ENCODE measurements around the gene C12orf75. TPM values are rescaled to one million over a fixed set of nuclear protein-coding genes. Genes with fewer than 3 reads are reported as not detected.
A peak's percentile ranks its signal among the peaks of the same experiment; 100 is the strongest.

Gene C12orf75
- total and polyA plus RNA-seq, 2 donors (not counting 1 experiment from before 2014, with no cell fraction given): 133 to 298 TPM

DNA sequence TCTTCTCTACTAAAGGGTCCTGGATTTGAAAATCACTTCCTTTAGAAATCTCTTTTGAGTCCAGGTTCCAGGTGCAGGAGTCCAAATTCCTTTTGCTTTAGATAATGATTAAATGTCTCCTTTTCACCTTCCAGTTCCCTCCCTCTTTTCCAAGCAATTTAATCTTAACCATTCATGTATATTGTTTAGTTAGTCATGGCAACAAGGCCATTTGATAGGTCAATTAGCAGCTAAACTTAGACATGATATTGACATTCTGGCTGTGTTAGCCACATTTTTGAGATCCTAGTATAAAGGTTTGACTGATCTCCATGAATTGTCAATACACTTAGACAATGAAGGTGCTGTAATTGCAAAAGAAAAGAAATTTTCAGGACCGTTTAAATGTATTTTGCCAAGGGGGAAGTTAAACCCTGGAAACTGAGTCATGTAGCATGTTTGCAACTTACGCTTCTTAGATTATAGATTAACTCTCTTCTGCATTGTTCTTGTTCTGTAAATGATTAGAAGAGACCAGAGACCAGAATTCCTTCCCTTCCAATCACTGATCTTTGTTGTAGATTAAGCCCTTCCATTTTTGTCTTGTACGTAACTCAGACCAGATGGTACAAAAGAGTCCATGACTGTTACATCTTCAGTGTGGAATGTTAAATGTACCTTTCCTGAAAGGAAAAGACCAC is 12.4 kb upstream of the C12orf75 start:
- H3K36me3 ChIP-seq (ENCODE audit: control insufficient read depth, insufficient read depth, low read length): no peaks in the 10 kb centered on the region
- no peaks in the 10 kb centered on the region for H3K9me3 ChIP-seq (ENCODE audit: control insufficient read depth, insufficient read depth, low read depth, low read length)
- H3K9ac ChIP-seq (ENCODE audit: insufficient read depth, low read length): no peak overlapping the region
- peak overlapping the region; percentile 70 for H3K27ac ChIP-seq (ENCODE audit: insufficient read depth, low read length)
- no peak overlapping the region for H3K4me3 ChIP-seq (replicated peaks in 1 of 4; ENCODE audit: control extremely low read depth in 1 of 4, insufficient read depth in 1 of 4, low read depth in 3 of 4, low read length in 4 of 4)
- no peaks in the 10 kb centered on the region for H4K20me1 ChIP-seq (ENCODE audit: control insufficient read depth, extremely low read depth, insufficient read depth, low read length)
- peak in 1 of 2 donors; percentile 84 for DNase-seq (ENCODE audit: low read depth in 2 of 2)
- H2AFZ ChIP-seq (ENCODE audit: low read length): no peak overlapping the region
- peaks cover 15% of the 10 kb centered on the region for H3K4me1 ChIP-seq (ENCODE audit: control insufficient read depth, extremely low read depth, insufficient read depth, low read length)
- no peaks in the 10 kb centered on the region for H3K27me3 ChIP-seq (ENCODE audit: control insufficient read depth, insufficient read depth, low read length)
- peak overlapping the region; percentile 4 for H3K4me2 ChIP-seq (ENCODE audit: extremely low read depth, insufficient read depth, low read length)
- no peaks in the 10 kb centered on the region for H3K79me2 ChIP-seq (ENCODE audit: control insufficient read depth, insufficient read depth, low read length)
- TF ChIP-seq, protein P1, sequence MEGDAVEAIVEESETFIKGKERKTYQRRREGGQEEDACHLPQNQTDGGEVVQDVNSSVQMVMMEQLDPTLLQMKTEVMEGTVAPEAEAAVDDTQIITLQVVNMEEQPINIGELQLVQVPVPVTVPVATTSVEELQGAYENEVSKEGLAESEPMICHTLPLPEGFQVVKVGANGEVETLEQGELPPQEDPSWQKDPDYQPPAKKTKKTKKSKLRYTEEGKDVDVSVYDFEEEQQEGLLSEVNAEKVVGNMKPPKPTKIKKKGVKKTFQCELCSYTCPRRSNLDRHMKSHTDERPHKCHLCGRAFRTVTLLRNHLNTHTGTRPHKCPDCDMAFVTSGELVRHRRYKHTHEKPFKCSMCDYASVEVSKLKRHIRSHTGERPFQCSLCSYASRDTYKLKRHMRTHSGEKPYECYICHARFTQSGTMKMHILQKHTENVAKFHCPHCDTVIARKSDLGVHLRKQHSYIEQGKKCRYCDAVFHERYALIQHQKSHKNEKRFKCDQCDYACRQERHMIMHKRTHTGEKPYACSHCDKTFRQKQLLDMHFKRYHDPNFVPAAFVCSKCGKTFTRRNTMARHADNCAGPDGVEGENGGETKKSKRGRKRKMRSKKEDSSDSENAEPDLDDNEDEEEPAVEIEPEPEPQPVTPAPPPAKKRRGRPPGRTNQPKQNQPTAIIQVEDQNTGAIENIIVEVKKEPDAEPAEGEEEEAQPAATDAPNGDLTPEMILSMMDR (conservative IDR thresholded peaks at IDR 0.05 in 1 of 2, IDR thresholded peaks at IDR 0.05 in 1 of 2; ENCODE audit: low read depth in 1 of 2, low read length in 2 of 2): no peak
- no peak for TF ChIP-seq EZH2 (IDR thresholded peaks at IDR 0.05; ENCODE audit: low read length, missing control alignments)

- no peaks in the 10 kb centered on the region for H3K27me3 ChIP-seq (ENCODE audit: control insufficient read depth, insufficient read depth, low read length)
- H3K79me2 ChIP-seq (ENCODE audit: control insufficient read depth, insufficient read depth, low read length): no peaks in the 10 kb centered on the region
- H2AFZ ChIP-seq (ENCODE audit: low read length): no peak overlapping the region
- no peak for TF ChIP-seq EZH2 (IDR thresholded peaks at IDR 0.05; ENCODE audit: low read length, missing control alignments)
- TF ChIP-seq, protein P1 (conservative IDR thresholded peaks at IDR 0.05 in 1 of 2, IDR thresholded peaks at IDR 0.05 in 1 of 2; ENCODE audit: low read depth in 1 of 2, low read length in 2 of 2): no peak
- H3K9ac ChIP-seq (ENCODE audit: insufficient read depth, low read length): no peak overlapping the region
- DNase-seq (ENCODE audit: low read depth in 2 of 2): no peak
- no peak overlapping the region for H3K4me2 ChIP-seq (ENCODE audit: extremely low read depth, insufficient read depth, low read length)
- no peaks in the 10 kb centered on the region for H4K20me1 ChIP-seq (ENCODE audit: control insufficient read depth, extremely low read depth, insufficient read depth, low read length)
- H3K36me3 ChIP-seq (ENCODE audit: control insufficient read depth, insufficient read depth, low read length): no peaks in the 10 kb centered on the region
- H3K9me3 ChIP-seq (ENCODE audit: control insufficient read depth, insufficient read depth, low read depth, low read length): no peaks in the 10 kb centered on the region
- peak overlapping the region; percentile 1 for H3K27ac ChIP-seq (ENCODE audit: insufficient read depth, low read length)
- peaks cover 15% of the 10 kb centered on the region for H3K4me1 ChIP-seq (ENCODE audit: control insufficient read depth, extremely low read depth, insufficient read depth, low read length)
- H3K4me3 ChIP-seq (replicated peaks in 1 of 4; ENCODE audit: control extremely low read depth in 1 of 4, insufficient read depth in 1 of 4, low read depth in 3 of 4, low read length in 4 of 4): no peak overlapping the region
These were observed 11.6 kb upstream of the C12orf75 start for GRCh38 chr12:105318651-105319483.

DNA sequence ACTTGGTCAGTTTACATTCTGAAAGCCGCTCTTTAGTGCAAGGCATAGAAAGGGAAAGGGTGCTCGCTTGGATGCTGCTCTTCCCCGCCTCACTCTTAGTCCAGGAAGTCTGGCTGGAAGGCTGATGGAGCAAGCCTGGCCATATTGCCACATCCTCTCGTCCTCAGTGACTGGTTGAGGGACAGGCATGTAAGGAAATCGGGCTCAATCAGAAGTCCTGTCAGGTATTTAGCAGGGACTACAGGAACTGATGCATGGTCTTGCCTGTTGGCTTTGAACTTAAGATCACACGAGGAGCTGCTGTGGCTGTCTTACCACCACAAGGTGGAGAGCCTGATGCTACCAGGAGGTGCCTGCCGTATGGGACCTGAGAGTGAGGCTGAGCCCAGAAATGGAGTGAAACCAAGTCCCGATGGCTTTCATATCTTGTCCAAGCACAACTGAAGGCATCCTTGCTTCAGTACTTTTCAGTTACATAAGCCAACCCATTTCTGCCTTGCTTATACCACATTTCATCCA is 10.7 kb upstream of the C12orf75 start:
- H3K9ac ChIP-seq (ENCODE audit: insufficient read depth, low read length): no peak overlapping the region
- H3K4me1 ChIP-seq (ENCODE audit: control insufficient read depth, extremely low read depth, insufficient read depth, low read length): peaks cover 15% of the 10 kb centered on the region
- no peaks in the 10 kb centered on the region for H3K79me2 ChIP-seq (ENCODE audit: control insufficient read depth, insufficient read depth, low read length)

More for the DNA sequence above, 10.7 kb upstream of the C12orf75 start:
- Histone ChIP-seq H3K36me3 (ENCODE audit: control insufficient read depth, insufficient read depth, low read length) (no peaks in the 10 kb centered on the region), H3K27ac (ENCODE audit: insufficient read depth, low read length) (no peak overlapping the region), H3K4me3 (replicated peaks in 1 of 4; ENCODE audit: control extremely low read depth in 1 of 4, insufficient read depth in 1 of 4, low read depth in 3 of 4, low read length in 4 of 4) (no peak overlapping the region), H2AFZ (ENCODE audit: low read length) (no peak overlapping the region), H4K20me1 (ENCODE audit: control insufficient read depth, extremely low read depth, insufficient read depth, low read length) (no peaks in the 10 kb centered on the region), H3K4me2 (ENCODE audit: extremely low read depth, insufficient read depth, low read length) (no peak overlapping the region), H3K27me3 (ENCODE audit: control insufficient read depth, insufficient read depth, low read length) (no peaks in the 10 kb centered on the region), H3K9me3 (ENCODE audit: control insufficient read depth, insufficient read depth, low read depth, low read length) (no peaks in the 10 kb centered on the region)
- no peak for DNase-seq (ENCODE audit: low read depth in 2 of 2)
- TF ChIP-seq EZH2 (IDR thresholded peaks at IDR 0.05; ENCODE audit: low read length, missing control alignments): no peak
- TF ChIP-seq, protein P1 (conservative IDR thresholded peaks at IDR 0.05 in 1 of 2, IDR thresholded peaks at IDR 0.05 in 1 of 2; ENCODE audit: low read depth in 1 of 2, low read length in 2 of 2): no peak
